Ishikawa (cell line): ENCODE data around the gene NCF2.

ENCODE experiments used
- CEBPB ChIP-seq: IDR thresholded peaks from 2 replicates; pipeline ENCODE4 v1.6.1; 2012
- EGR1 ChIP-seq: IDR thresholded peaks from 2 replicates; pipeline ENCODE4 v1.6.1; 2012
- NFIC ChIP-seq: IDR thresholded peaks from 2 replicates; pipeline ENCODE4 v1.6.1; 2012
- TAF1 ChIP-seq: IDR thresholded peaks from 2 replicates; pipeline ENCODE4 v1.6.1; 2012; ENCODE audit warnings: low read depth, mild to moderate bottlenecking
- TCF12 ChIP-seq: IDR thresholded peaks from 2 replicates; pipeline ENCODE4 v1.6.1; 2012; ENCODE audit warnings: low read depth
- TEAD4 ChIP-seq: IDR thresholded peaks from 2 replicates; pipeline ENCODE4 v1.6.1; 2012
- TF ChIP-seq, protein P1 (sequence below): IDR thresholded peaks from 2 replicates; pipeline ENCODE4 v1.6.1; 2012
- TF ChIP-seq, protein P2 (sequence below): IDR thresholded peaks from 2 replicates; pipeline ENCODE4 v1.6.1; 2012; ENCODE audit warnings: low read depth, mild to moderate bottlenecking

DNA sequence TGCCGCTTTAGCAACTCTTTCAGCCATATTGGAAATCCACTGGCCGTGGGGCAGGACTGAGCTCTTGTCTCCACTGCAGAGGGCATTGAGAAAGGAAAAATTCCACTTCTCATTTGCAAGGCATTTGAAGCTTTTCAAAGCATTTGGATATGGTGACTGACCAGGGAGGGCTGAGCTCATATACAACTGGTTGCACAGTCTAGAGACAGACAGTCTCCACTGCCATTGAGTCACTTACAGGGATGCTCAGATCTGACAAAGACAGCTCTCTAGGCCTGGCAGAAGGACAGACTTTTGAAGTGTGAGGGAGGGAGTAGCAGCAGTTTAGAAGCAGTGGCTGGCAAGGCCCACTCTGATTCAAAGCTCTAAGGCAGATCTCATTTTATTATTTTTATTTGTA lies 24.2 kb downstream of the NCF2 start:
- TF ChIP-seq EGR1 = no peak
- TF ChIP-seq, protein P1, sequence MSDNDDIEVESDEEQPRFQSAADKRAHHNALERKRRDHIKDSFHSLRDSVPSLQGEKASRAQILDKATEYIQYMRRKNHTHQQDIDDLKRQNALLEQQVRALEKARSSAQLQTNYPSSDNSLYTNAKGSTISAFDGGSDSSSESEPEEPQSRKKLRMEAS = no peak
- no peak for TF ChIP-seq TAF1
- no peak for TF ChIP-seq TCF12
- TF ChIP-seq CEBPB = no peak
- TF ChIP-seq TEAD4 = no peak
- TF ChIP-seq, protein P2, sequence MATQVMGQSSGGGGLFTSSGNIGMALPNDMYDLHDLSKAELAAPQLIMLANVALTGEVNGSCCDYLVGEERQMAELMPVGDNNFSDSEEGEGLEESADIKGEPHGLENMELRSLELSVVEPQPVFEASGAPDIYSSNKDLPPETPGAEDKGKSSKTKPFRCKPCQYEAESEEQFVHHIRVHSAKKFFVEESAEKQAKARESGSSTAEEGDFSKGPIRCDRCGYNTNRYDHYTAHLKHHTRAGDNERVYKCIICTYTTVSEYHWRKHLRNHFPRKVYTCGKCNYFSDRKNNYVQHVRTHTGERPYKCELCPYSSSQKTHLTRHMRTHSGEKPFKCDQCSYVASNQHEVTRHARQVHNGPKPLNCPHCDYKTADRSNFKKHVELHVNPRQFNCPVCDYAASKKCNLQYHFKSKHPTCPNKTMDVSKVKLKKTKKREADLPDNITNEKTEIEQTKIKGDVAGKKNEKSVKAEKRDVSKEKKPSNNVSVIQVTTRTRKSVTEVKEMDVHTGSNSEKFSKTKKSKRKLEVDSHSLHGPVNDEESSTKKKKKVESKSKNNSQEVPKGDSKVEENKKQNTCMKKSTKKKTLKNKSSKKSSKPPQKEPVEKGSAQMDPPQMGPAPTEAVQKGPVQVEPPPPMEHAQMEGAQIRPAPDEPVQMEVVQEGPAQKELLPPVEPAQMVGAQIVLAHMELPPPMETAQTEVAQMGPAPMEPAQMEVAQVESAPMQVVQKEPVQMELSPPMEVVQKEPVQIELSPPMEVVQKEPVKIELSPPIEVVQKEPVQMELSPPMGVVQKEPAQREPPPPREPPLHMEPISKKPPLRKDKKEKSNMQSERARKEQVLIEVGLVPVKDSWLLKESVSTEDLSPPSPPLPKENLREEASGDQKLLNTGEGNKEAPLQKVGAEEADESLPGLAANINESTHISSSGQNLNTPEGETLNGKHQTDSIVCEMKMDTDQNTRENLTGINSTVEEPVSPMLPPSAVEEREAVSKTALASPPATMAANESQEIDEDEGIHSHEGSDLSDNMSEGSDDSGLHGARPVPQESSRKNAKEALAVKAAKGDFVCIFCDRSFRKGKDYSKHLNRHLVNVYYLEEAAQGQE = no peak
- TF ChIP-seq NFIC = no peak
